ENCODE data around the gene RPTOR.

Gene RPTOR

GRCh38 chr17:80588702-80589383 lies 44.2 kb downstream of the RPTOR start:
- no peak for DNase-seq (ENCODE audit: low spot score)

- no peak for DNase-seq (ENCODE audit: low spot score)
Observed at GRCh38 chr17:80591788-80592187, 47.1 kb downstream of the RPTOR start.

GRCh38 chr17:80592243-80592642 lies 47.6 kb downstream of the RPTOR start:
- DNase-seq (ENCODE audit: low spot score): no peak

- no peak for DNase-seq (ENCODE audit: low spot score)
Observed at GRCh38 chr17:80593181-80593580, 48.5 kb downstream of the RPTOR start.

GRCh38 chr17:80594431-80595269 lies 50.0 kb downstream of the RPTOR start:
- no peak for DNase-seq (ENCODE audit: low spot score)

GRCh38 chr17:80596760-80597608 lies 52.3 kb downstream of the RPTOR start:
- DNase-seq (ENCODE audit: low spot score): no peak

- DNase-seq (ENCODE audit: low spot score): no peak
Observed at GRCh38 chr17:80598813-80599545, 54.3 kb downstream of the RPTOR start.

- DNase-seq (ENCODE audit: low spot score): no peak
Observed at GRCh38 chr17:80599546-80600305, 55.1 kb downstream of the RPTOR start.

- DNase-seq (ENCODE audit: low spot score): no peak
Observed at GRCh38 chr17:80601146-80601545, 56.5 kb downstream of the RPTOR start.

- DNase-seq (ENCODE audit: low spot score): no peak
Observed at GRCh38 chr17:80603396-80603795, 58.8 kb downstream of the RPTOR start.

GRCh38 chr17:80604009-80604669 lies 59.5 kb downstream of the RPTOR start:
- no peak for DNase-seq (ENCODE audit: low spot score)

- no peak for DNase-seq (ENCODE audit: low spot score)
Observed at GRCh38 chr17:80604670-80605010, 60.0 kb downstream of the RPTOR start.

GRCh38 chr17:80605326-80606066 lies 60.9 kb downstream of the RPTOR start:
- DNase-seq (ENCODE audit: low spot score): no peak

GRCh38 chr17:80608326-80608725 lies 63.7 kb downstream of the RPTOR start:
- no peak for DNase-seq (ENCODE audit: low spot score)

- DNase-seq (ENCODE audit: low spot score): no peak
Observed at GRCh38 chr17:80609757-80610156, 65.1 kb downstream of the RPTOR start.

- DNase-seq (ENCODE audit: low spot score): no peak
Observed at GRCh38 chr17:80611816-80612215, 67.2 kb downstream of the RPTOR start.

- DNase-seq (ENCODE audit: low spot score): no peak
Observed at GRCh38 chr17:80612997-80613731, 68.5 kb downstream of the RPTOR start.

GRCh38 chr17:80613732-80614071 lies 69.1 kb downstream of the RPTOR start:
- DNase-seq (ENCODE audit: low spot score): no peak

- no peak for DNase-seq (ENCODE audit: low spot score)
Observed at GRCh38 chr17:80614332-80615047, 69.9 kb downstream of the RPTOR start.
